H1 (cell line): ENCODE data around the gene SGO2. TPM values are rescaled to one million over a fixed set of nuclear protein-coding genes. Genes with fewer than 3 reads are reported as not detected.

ENCODE experiments used
- SP1 ChIP-seq: IDR thresholded peaks from 2 replicates; pipeline ENCODE4 v1.6.1; 2011; ENCODE audit warnings: low read depth, low read length
- polyA plus RNA-seq, 7 experiments: library from polyadenylated mRNA; depleted of rRNA in 3 of 7; stranded (reverse) in 5 of 7; unstranded in 2 of 7; fragments of >200 nt in 5 of 7; fragments of 200-250 nt in 2 of 7; gene quantifications; 1 replicate in 5 of 7; 2 replicates in 1 of 7; 4 replicates in 1 of 7; pipeline versions ENCODE4 v1.2.1 to v1.2.3, GENCODE V29; 2011 to 2013; ENCODE audit warnings: missing spikeins in 2 of 7, mixed read lengths in 2 of 7
- total RNA-seq: library from RNA; stranded (reverse); fragmentation: NEBNext Ultra II Directional; extraction: Animal tissue kit (Norgen Biotek cat#: 25700); gene quantifications from 2 replicates; pipeline ENCODE4 v1.2.1, GENCODE V29; 2021
- TF ChIP-seq, protein P1 (sequence below): fragments of 300-600 bp; sonication (generic); IDR thresholded peaks from 2 replicates; pipeline ENCODE4 v1.7.1; 2012; ENCODE audit warnings: low read length, moderate library complexity, mild to moderate bottlenecking, inconsistent platforms; ENCODE audit not compliant: insufficient replicate concordance
- TF ChIP-seq, protein P2 (sequence below): IDR thresholded peaks from 2 replicates; pipeline ENCODE4 v1.6.1; 2012; ENCODE audit warnings: inconsistent platforms

The SGO2 gene
- total and polyA plus RNA-seq, 2 of the 8 experiments (the other 6 are each of a cell fraction or from before 2014, with no cell fraction given), result 2.4 to 33.2 TPM

DNA sequence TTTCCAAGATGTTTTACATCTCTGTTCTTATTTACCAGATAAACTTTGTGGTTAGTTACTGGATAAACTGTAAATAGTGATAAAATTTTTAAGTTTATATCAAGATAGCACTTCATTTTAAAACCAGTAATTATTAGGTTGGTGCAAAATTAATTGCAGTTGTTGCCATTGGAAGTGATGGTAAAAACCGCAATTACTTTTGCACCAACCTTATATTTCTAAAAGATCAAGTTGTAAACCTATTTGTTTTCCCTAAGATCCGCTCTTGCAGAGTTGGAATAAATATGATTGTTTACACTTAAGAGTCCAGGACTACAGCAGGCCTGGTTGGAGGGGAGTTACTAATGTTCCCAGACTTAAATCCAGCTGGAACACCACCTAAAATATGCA is 59.3 kb downstream of the SGO2 start (continued):
- TF ChIP-seq, protein P1, sequence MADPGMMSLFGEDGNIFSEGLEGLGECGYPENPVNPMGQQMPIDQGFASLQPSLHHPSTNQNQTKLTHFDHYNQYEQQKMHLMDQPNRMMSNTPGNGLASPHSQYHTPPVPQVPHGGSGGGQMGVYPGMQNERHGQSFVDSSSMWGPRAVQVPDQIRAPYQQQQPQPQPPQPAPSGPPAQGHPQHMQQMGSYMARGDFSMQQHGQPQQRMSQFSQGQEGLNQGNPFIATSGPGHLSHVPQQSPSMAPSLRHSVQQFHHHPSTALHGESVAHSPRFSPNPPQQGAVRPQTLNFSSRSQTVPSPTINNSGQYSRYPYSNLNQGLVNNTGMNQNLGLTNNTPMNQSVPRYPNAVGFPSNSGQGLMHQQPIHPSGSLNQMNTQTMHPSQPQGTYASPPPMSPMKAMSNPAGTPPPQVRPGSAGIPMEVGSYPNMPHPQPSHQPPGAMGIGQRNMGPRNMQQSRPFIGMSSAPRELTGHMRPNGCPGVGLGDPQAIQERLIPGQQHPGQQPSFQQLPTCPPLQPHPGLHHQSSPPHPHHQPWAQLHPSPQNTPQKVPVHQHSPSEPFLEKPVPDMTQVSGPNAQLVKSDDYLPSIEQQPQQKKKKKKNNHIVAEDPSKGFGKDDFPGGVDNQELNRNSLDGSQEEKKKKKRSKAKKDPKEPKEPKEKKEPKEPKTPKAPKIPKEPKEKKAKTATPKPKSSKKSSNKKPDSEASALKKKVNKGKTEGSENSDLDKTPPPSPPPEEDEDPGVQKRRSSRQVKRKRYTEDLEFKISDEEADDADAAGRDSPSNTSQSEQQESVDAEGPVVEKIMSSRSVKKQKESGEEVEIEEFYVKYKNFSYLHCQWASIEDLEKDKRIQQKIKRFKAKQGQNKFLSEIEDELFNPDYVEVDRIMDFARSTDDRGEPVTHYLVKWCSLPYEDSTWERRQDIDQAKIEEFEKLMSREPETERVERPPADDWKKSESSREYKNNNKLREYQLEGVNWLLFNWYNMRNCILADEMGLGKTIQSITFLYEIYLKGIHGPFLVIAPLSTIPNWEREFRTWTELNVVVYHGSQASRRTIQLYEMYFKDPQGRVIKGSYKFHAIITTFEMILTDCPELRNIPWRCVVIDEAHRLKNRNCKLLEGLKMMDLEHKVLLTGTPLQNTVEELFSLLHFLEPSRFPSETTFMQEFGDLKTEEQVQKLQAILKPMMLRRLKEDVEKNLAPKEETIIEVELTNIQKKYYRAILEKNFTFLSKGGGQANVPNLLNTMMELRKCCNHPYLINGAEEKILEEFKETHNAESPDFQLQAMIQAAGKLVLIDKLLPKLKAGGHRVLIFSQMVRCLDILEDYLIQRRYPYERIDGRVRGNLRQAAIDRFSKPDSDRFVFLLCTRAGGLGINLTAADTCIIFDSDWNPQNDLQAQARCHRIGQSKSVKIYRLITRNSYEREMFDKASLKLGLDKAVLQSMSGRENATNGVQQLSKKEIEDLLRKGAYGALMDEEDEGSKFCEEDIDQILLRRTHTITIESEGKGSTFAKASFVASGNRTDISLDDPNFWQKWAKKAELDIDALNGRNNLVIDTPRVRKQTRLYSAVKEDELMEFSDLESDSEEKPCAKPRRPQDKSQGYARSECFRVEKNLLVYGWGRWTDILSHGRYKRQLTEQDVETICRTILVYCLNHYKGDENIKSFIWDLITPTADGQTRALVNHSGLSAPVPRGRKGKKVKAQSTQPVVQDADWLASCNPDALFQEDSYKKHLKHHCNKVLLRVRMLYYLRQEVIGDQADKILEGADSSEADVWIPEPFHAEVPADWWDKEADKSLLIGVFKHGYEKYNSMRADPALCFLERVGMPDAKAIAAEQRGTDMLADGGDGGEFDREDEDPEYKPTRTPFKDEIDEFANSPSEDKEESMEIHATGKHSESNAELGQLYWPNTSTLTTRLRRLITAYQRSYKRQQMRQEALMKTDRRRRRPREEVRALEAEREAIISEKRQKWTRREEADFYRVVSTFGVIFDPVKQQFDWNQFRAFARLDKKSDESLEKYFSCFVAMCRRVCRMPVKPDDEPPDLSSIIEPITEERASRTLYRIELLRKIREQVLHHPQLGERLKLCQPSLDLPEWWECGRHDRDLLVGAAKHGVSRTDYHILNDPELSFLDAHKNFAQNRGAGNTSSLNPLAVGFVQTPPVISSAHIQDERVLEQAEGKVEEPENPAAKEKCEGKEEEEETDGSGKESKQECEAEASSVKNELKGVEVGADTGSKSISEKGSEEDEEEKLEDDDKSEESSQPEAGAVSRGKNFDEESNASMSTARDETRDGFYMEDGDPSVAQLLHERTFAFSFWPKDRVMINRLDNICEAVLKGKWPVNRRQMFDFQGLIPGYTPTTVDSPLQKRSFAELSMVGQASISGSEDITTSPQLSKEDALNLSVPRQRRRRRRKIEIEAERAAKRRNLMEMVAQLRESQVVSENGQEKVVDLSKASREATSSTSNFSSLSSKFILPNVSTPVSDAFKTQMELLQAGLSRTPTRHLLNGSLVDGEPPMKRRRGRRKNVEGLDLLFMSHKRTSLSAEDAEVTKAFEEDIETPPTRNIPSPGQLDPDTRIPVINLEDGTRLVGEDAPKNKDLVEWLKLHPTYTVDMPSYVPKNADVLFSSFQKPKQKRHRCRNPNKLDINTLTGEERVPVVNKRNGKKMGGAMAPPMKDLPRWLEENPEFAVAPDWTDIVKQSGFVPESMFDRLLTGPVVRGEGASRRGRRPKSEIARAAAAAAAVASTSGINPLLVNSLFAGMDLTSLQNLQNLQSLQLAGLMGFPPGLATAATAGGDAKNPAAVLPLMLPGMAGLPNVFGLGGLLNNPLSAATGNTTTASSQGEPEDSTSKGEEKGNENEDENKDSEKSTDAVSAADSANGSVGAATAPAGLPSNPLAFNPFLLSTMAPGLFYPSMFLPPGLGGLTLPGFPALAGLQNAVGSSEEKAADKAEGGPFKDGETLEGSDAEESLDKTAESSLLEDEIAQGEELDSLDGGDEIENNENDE, result no peak
- TF ChIP-seq SP1, result no peak
- TF ChIP-seq, protein P2, sequence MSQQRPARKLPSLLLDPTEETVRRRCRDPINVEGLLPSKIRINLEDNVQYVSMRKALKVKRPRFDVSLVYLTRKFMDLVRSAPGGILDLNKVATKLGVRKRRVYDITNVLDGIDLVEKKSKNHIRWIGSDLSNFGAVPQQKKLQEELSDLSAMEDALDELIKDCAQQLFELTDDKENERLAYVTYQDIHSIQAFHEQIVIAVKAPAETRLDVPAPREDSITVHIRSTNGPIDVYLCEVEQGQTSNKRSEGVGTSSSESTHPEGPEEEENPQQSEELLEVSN, result no peak
